ENCODE data around the gene IDUA.
"Not testable (repeated sequence)": the region's sequence is repeated elsewhere in the genome, so short reads cannot be mapped to it uniquely, and the experiment has no call there.

Gene IDUA

DNA sequence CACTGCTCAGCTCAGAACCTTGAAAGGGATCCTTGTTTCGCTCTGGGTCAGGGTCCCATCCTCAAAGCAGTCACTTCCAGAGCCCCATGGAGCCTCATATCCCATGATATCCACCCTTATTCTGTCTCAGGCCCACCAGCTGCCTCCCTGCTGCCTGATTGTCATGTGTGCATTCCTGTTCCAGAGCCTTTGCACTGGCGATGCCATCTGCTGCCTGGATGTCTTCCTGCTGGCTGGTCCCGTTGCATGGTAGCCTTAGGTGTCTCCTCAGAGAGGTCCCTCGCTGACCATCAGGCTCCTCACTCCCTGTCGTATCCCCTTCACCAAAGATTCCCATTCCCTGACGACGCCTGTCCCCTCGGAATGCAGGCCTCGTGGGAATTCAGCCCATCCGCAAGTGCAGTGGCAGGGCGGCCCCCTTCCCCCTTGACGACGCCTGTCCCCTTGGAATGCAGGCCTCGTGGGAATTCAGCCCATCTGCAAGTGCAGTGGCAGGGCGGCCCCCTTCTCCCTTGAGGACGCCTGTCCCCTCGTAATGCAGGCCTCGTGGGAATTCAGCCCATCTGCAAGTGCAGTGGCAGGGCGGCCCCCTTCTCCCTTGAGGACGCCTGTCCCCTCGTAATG, 12.5 kb downstream of the IDUA start:
- not testable (repeated sequence) for DNase-seq (ENCODE audit: extremely low read depth in 1 of 2, low read depth in 1 of 2)

DNA sequence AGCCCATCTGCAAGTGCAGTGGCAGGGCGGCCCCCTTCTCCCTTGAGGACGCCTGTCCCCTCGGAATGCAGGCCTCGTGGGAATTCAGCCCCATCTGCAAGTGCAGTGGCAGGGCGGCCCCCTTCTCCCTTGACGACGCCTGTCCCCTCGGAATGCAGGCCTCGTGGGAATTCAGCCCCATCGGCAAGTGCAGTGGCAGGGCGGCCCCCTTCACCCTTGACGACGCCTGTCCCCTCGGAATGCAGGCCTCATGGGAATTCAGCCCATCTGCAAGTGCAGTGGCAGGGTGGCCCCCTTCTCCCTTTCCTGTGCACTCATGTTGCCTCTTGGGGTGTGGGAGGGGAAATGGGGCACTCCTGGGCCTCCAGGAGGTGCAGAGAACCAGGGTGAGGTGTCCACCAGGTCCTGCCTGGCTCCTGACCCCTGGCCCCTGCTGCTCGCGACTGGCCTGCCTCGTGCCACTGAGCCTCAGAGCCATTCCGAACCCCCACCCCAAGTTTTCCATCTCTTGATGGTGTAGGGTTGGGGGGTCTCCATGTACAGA, 13.1 kb downstream of the IDUA start:
- DNase-seq (ENCODE audit: extremely low read depth in 1 of 2, low read depth in 1 of 2): no peak

DNA sequence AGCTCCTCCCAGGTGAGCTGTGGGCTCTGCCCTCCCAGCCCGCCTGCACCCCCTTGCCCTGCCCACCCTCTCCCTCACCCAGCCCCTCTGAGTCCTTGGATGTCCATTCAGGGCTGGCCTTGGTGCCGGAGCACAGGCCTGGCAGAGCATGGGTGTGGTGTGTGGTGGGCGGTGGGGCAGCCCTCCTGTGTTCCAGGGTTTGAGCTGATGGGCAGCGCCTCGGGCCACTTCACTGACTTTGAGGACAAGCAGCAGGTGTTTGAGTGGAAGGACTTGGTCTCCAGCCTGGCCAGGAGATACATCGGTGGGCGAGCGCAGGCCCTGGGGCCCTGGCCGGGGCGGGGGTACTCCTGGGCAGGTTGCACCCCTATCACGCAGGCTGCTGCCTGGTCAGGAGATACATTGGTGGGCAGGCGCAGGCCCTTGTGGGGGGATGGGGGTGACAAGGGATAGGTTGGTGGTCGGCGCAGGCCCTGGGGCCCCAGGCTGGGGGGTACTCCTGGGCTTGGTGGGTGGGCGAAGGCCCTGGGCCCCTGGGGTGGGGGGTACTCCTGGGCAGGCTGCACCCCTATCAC, 13.9 kb downstream of the IDUA start:
- no peak for DNase-seq (ENCODE audit: extremely low read depth in 1 of 2, low read depth in 1 of 2)

DNA sequence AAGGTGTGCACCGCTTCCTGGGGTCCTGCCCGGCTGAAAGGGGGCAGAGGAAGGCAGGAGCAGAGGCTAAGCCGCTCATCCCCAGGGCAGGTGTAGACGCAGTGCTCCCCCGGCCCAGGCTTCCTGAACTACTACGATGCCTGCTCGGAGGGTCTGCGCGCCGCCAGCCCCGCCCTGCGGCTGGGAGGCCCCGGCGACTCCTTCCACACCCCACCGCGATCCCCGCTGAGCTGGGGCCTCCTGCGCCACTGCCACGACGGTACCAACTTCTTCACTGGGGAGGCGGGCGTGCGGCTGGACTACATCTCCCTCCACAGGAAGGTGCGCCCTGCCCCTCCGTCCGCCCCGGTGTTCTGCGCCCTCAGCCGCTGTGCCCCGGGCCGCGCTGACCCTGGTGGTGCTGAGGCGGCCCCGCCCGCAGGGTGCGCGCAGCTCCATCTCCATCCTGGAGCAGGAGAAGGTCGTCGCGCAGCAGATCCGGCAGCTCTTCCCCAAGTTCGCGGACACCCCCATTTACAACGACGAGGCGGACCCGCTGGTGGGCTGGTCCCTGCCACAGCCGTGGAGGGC, 14.8 kb downstream of the IDUA start:
- no peak for DNase-seq (ENCODE audit: extremely low read depth in 1 of 2, low read depth in 1 of 2)

DNA sequence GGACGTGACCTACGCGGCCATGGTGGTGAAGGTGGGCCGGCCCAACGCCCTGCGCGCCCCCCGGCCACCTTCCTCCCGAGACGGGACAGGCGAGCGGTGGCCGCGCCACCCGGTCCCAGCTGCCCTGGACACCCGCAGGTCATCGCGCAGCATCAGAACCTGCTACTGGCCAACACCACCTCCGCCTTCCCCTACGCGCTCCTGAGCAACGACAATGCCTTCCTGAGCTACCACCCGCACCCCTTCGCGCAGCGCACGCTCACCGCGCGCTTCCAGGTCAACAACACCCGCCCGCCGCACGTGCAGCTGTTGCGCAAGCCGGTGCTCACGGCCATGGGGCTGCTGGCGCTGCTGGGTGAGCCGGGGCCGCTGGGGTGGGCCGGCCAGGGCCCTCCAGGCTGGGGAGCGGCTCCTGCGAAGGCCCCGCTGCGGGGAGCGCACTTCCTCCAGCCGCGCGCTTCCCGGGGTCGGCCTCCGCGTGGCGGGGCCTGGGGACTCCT, 15.3 kb downstream of the IDUA start:
- DNase-seq (ENCODE audit: extremely low read depth in 1 of 2, low read depth in 1 of 2): no peak

DNA sequence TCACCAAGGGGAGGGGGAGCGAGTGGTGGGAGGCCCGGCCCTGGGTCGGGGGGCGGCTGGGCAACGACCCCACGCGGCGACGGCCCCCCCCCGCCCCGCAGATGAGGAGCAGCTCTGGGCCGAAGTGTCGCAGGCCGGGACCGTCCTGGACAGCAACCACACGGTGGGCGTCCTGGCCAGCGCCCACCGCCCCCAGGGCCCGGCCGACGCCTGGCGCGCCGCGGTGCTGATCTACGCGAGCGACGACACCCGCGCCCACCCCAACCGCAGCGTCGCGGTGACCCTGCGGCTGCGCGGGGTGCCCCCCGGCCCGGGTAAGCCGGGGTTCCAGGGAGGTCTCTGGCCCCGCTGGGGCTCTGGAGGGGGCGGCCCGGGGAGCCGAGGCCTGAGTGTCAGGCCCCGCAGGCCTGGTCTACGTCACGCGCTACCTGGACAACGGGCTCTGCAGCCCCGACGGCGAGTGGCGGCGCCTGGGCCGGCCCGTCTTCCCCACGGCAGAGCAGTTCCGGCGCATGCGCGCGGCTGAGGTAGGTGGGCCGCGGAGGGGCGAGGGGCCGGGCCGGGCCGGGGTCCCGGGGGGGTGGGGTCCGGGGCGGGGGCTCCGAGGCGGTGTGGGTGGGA, 15.9 kb downstream of the IDUA start:
- DNase-seq (ENCODE audit: extremely low read depth in 1 of 2, low read depth in 1 of 2): no peak

DNA sequence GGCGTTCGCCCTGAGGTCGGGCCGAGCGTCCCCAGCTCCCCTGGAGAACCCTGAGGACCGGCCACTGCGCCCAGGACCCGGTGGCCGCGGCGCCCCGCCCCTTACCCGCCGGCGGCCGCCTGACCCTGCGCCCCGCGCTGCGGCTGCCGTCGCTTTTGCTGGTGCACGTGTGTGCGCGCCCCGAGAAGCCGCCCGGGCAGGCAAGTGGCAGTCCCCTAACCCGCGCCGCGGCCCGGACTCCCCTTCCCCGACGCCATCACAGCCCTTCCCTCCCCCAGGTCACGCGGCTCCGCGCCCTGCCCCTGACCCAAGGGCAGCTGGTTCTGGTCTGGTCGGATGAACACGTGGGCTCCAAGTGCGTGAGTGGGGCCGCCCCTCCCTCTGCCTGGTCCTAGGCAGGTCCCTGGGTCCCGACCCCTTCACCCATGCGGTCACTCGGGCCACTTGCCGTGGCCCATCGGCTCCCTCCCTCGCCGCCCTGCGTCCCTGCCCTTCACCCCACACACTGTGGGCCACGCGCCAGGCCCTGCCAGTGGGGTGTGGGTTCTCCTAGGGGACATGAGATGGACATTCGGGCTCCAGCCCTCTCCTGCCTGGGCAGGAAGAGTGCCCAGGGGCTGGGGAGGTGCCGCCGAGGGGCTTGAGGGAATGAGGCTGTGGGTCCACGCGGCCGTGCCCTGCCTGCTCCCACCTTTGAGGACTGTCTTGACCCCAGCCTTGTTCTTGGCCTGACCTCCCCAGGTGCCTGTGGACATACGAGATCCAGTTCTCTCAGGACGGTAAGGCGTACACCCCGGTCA, 16.6 kb downstream of the IDUA start:
- no peak for DNase-seq (ENCODE audit: extremely low read depth in 1 of 2, low read depth in 1 of 2)

DNA sequence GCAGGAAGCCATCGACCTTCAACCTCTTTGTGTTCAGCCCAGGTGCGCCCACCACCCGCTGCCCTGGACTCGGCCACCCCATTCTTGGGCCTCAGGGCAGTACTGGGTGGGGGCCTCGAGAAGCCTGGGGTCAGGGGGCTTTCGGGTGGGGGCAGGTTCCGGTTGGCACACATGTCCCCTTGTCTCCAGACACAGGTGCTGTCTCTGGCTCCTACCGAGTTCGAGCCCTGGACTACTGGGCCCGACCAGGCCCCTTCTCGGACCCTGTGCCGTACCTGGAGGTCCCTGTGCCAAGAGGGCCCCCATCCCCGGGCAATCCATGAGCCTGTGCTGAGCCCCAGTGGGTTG, 17.2 kb downstream of the IDUA start:
- DNase-seq (ENCODE audit: extremely low read depth in 1 of 2, low read depth in 1 of 2): no peak

DNA sequence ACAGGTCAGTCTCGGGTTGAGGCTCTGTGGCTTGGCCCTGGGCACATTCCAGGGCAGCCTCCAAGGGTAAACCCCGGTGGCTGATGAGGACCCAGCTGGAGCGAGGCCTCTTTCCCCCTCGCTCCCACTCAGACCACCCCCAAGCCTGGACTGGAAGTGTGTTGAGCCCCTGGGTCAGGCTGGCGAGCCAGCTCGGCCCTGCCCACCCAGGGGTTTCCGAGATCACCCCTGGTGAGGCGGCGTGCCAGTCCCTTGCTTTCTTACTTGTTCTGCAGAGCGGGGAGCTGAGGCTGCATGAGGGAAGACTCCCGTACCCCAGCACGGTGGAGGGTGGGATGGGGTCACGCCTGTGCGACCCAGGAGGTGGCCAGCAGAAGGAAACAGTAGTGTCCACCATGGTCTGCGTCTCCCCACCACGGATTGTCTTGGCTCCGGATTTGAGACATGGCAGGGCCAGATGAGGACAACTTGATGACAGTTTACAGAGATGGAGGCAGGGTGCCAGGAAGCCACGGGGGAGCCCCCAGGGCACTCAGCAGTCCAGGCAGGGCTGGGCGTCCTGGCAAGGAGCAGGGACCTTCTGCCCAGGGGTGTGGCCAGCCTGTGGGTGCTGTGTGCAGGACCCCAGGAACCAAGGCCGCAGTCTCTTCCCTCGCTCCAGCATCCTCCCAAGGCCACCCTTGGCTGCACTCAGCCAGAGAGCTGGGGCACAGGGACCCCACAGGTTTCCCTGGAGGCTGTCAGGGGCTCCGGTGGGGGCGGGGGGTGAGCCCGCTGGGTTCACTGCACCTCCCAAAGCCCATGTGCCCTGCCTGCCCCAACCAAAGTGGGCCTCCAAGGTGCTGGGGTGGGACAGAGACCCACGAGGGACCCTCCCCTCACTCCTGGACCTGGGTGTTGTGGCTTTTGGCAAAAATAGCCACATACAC, 18.0 kb downstream of the IDUA start:
- no peak for DNase-seq (ENCODE audit: extremely low read depth in 1 of 2, low read depth in 1 of 2)

DNA sequence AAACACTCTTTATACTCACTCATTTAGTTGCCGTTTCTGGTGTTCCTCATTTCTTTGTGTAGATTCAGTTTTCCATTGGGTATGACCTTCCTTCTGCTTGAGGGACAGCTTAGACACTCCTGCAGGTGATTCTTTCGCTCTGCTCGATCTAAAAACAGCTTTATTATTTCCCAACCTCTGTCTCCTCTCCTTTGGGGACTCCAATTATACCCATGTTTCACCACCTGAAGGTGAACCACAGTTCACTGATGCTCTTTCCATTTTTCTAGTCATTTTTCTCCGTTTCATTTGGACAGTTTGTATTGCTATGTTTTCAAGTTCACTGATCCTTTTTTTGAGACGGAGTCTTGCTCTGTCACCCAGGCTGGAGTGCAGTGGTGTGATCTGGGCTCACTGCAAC, 20.0 kb downstream of the IDUA start:
- DNase-seq (ENCODE audit: extremely low read depth in 1 of 2, low read depth in 1 of 2): no peak

DNA sequence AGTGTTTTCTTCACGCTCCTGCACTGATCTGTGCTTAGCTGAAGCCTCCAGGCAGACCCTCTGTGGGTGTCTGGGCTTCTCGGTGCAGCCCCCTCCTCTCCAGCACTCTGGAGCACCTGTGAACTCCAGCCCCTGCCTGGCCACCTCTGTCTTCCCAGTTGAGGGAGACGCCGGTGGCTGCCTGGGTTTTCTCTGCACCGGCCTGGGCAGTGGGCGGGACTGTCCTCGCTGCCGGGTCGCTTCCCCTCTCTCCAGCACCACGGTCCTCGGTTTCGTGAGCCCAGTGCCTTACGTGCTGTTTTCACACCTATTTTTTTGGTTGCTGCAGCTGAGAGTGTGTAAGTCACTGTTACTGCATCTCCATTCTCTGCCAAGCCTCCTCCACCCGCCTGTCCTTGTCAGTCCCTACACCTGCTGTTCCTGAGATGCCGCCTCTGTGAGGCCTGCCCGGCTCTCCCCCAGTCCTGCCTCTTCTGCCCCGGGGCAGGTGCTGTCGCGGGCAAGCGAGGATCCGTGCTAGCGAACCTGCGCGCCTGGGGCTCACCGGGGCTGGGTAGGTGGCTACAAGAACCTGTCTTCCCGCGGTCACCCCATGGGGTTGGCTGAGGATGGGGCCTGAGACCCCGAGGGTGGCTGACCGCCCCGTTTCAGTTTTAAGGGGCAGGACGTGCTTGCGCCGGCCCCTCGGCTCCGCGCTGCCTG, 22.1 kb downstream of the IDUA start:
- DNase-seq (ENCODE audit: extremely low read depth in 1 of 2, low read depth in 1 of 2): no peak

DNA sequence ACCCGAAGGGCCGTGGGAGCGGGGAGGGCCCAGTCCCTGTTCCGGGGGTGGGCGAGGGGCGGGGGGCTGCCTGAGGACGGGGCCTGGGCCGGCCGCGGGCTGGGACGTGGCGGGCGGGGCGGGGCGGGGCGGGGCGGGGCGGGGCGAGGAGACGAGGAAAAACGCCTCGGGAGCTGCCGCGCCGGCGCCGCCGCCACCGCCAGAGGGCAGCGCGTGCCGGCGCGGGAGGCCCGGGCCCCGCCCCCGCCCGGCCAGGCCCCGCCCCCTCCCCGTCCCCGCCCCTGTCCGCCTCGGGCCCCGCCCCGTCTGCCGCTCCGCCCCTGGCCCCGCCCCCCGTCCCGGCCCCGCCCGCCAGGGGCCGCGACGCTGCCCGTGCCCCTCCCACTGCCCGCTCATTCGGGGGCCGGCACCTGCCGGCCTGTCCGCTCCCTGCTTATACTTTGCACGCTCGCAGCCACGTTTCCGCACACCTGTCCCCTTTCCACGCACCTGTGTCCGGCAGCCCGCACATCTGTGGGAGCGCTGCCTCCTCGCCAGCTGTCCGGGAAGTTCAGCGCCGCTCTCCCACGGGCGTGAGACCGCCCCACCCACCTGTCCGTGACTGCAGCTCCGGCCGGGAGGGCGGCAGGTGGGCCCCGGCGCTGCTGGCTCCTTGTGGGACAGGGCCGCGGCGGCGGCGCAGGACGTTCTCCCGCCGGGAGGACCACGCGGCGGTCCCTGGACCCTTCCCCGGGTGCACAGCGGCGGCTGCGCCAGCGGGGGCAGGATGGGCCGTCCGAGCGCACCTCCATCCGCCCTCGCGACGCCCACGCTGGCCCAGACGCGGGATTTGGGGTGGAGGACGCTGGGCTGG, 22.9 kb downstream of the IDUA start:
- DNase-seq (ENCODE audit: extremely low read depth in 1 of 2, low read depth in 1 of 2): peak in 1 of 2 donors; percentile 50

DNA sequence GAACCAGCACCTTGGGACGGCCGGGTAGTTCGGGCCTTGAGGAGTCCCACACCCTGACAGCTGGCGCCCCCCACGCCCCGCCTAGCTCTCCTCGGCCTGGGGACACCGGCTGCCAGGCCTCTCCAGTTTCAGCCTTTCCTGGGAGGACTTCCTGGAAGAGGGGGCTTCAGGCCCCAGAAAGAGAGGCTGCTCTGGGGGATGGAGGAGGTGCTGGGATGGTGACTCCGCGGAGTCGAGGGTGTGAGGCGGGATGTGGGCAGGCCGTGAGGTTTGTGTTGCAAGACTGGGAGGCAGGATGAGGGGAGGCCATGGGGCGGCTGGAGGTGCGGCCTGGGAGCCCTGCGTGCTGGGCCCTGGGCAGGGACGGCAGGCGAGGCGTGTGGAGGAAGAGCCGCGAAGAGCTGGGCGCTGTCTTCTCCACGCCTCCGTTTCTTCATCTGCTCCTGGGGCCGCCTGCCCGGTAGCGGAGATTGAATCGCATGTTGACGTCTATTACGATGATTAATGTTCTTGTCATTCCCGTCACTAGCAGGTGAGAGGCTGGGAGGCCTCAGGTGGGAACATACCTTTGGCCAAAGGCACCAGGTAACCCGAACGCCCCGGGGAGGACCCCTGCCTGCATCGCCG, 23.7 kb downstream of the IDUA start:
- DNase-seq (ENCODE audit: extremely low read depth in 1 of 2, low read depth in 1 of 2): peak; percentile 62 to 78

DNA sequence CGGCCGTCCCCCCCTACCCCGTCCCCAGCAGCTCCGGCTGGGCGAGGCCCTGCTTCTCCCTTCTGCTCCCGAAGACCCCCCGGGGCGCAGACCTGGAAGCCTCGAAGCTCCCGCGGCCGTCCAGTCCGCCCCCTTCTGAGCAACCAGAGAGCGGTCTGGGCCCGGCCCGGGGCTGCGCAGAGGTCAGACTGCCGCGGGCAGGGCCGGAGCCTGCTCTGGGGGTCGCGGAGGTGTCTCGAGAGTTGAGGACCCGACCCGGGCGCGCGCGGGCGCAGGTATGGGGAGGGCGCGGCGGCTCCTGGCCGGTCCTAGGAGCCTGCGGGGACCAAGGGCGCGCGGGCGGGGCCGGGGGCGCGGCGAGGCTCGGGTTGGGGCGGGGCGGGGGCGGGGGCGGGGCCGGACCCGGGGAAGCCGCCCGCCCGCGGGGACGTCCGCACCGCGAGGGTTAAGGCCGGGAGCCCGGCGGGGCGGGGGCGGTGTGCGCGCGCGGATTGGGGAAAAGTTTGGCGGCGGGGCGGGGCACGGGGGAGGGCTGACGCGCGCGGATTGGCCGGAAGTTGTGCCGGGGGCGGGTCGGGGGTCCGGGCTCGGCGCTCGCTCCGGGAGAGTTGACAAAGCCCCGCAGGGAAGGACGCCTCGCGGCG, 24.3 kb downstream of the IDUA start, which contains the start of gene FGFRL1:
TSS of gene FGFRL1 (plus strand) at position 605 of the 644 bp plus-strand sequence. CDS start 860 bp downstream, outside the sequence.
- peak; percentile 83 to 86 for DNase-seq (ENCODE audit: extremely low read depth in 1 of 2, low read depth in 1 of 2)

DNA sequence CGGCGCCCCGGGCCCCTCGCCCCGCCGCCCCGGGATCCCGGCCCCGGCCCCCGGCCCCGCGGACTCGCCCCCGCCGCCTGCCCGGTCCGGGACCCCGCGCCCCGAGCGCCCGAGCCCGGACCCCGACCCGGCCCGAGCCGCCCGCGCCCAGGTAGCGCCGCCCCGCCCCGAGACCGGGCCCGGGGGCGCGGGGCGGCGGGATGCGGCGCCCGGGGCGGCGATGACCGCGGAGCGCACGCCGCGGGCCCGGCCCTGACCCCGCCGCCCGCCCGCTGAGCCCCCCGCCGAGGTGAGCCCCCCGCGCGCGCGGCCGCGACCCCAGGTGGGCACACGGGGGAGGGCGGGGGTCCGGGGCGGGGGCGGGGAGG, 24.8 kb downstream of the IDUA start:
- DNase-seq (ENCODE audit: extremely low read depth in 1 of 2, low read depth in 1 of 2): no peak

DNA sequence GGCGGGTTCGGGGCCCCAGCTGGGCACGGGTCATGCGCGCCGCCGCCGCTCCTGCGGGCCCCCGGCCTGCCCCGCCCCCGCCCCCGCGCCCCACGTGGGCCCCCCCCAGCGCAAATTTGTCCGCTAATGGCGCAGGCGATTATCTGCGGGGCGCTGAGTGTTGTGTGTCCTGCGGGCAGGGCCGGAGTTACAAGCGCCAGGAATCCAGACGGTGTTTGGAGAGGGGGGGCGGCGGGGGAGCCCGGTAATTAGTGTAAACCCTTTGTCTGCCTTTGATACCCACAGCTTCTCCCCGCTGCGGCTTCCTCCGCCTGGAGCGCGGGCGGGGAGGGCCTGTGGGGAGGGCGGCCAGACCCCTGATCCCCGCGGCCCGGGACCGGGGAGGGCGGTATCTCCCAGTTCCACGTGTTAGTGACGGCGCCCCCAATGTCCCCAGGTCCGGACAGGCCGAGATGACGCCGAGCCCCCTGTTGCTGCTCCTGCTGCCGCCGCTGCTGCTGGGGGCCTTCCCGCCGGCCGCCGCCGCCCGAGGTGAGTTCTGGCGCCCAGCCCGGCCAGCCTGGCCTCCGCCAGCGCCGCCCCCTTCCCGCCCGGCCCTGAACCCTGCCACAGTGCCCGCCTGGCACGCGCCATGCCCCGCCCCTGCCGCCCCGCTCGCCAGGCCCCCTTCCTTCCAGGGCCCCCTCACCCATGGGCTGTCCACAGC, 25.3 kb downstream of the IDUA start:
- DNase-seq (ENCODE audit: extremely low read depth in 1 of 2, low read depth in 1 of 2): no peak
